K562 (cell line): ENCODE results near the gene FAM20B. TPM values are rescaled to one million over a fixed set of nuclear protein-coding genes. Genes with fewer than 3 reads are reported as not detected.

ENCODE experiments used
- CTCFL ChIP-seq: IDR thresholded peaks from 2 replicates; pipeline ENCODE4 v1.6.1; 2011; ENCODE audit warnings: borderline replicate concordance, low read depth, mild to moderate bottlenecking, moderate library complexity, low read length; ENCODE audit not compliant: insufficient read depth, poor library complexity, severe bottlenecking
- ELF4 ChIP-seq: fragments of 450-650 bp; formaldehyde crosslinking; IDR thresholded peaks from 2 replicates; pipeline ENCODE4 v1.4.0; 2022; ENCODE audit warnings: missing genetic modification characterization
- ETS1 ChIP-seq: conservative IDR thresholded peaks from 2 replicates; pipeline ENCODE4 v1.6.1; 2011; ENCODE audit warnings: low read depth, mild to moderate bottlenecking, low read length; ENCODE audit not compliant: control insufficient read depth
- HMG20B ChIP-seq: fragments of 250-450 bp; sonication (Bioruptor Pico); IDR thresholded peaks from 2 replicates; pipeline ENCODE4 v1.5.0; 2021; ENCODE audit warnings: mild to moderate bottlenecking
- HNRNPL ChIP-seq: fragments of 200-400 bp; formaldehyde crosslinking; IDR thresholded peaks from 2 replicates; pipeline ENCODE4 v1.6.1; 2017; ENCODE audit warnings: low read depth, mild to moderate bottlenecking, low read length
- JUND ChIP-seq, 2 experiments: IDR thresholded peaks; 2 replicates in 1 of 2; 3 replicates in 1 of 2; pipeline ENCODE4 v1.6.1; 2011; ENCODE audit warnings: borderline replicate concordance in 2 of 2, low read depth in 2 of 2, low read length in 2 of 2, improper control_type of control experiment in 1 of 2, missing biosample characterization in 1 of 2, missing genetic modification characterization in 1 of 2, missing genetic modification reagents in 1 of 2
- KAT7 ChIP-seq: sonication (generic); formaldehyde crosslinking; IDR thresholded peaks from 2 replicates; pipeline ENCODE4 v1.8.0; 2022; ENCODE audit warnings: missing genetic modification reagents, mild to moderate bottlenecking, borderline replicate concordance
- MXI1 ChIP-seq: IDR thresholded peaks from 2 replicates; pipeline ENCODE4 v1.6.1; 2011; ENCODE audit warnings: low read depth, mild to moderate bottlenecking, improper control_type of control experiment, low read length
- PRPF4 ChIP-seq: fragments of 200-400 bp; formaldehyde crosslinking; IDR thresholded peaks from one replicate; pipeline ENCODE4 v1.6.1; 2017; ENCODE audit warnings: low read length, low read depth, mild to moderate bottlenecking; ENCODE audit not compliant: insufficient read depth, poor library complexity, severe bottlenecking
- SMARCE1 ChIP-seq: fragments of 450-650 bp; IDR thresholded peaks from 2 replicates; pipeline ENCODE4 v1.7.1; 2016; ENCODE audit warnings: mild to moderate bottlenecking
- ZNF282 ChIP-seq: sonication (generic); formaldehyde crosslinking; IDR thresholded peaks from 2 replicates; pipeline ENCODE4 v1.8.1; 2023; ENCODE audit warnings: missing genetic modification reagents
- ZNF3 ChIP-seq: fragments of 250-450 bp; sonication (Bioruptor Pico); IDR thresholded peaks from 2 replicates; pipeline ENCODE4 v1.5.0; 2021; ENCODE audit warnings: mild to moderate bottlenecking, moderate library complexity
- ZNF589 ChIP-seq: fragments of 200-800 bp; sonication (Bioruptor generic); IDR thresholded peaks from 2 replicates; pipeline ENCODE4 v1.6.1; 2016; ENCODE audit warnings: low read depth, missing genetic modification characterization, missing compliant biosample characterization
- ZNF780A ChIP-seq: fragments of 250-450 bp; sonication (Bioruptor Pico); IDR thresholded peaks from 2 replicates; pipeline ENCODE4 v1.5.0; 2021; ENCODE audit warnings: mild to moderate bottlenecking
- polyA plus RNA-seq, 8 experiments: library from polyadenylated mRNA; depleted of rRNA in 4 of 8; stranded (reverse) in 5 of 8; unstranded in 3 of 8; fragments of >200 nt; fragmentation: Nextera tagmentation in 2 of 8; fragmentation: Illumina TruSeq in 1 of 8; extraction: Ambion mirVana in 2 of 8; extraction: Trizol in 1 of 8; gene quantifications; 2 replicates each; pipeline versions ENCODE4 v1.2.1 to v1.2.3, GENCODE V29; 2011 to 2014; ENCODE audit warnings: inconsistent platforms in 1 of 8, missing spikeins in 1 of 8
- total RNA-seq, 7 experiments: library from RNA; depleted of rRNA in 6 of 7; stranded (reverse); fragments of >200 nt in 6 of 7; fragmentation: Illumina TruSeq in 2 of 7; extraction: Trizol in 2 of 7; gene quantifications; 2 replicates each; pipeline versions ENCODE4 v1.2.1 to v1.2.3, GENCODE V29; 2011 to 2021; ENCODE audit warnings: low replicate concordance in 1 of 7
- TF ChIP-seq, protein P1 (sequence below): fragments of 250-450 bp; sonication (Bioruptor Pico); IDR thresholded peaks from 2 replicates; pipeline ENCODE4 v1.8.0; 2022; ENCODE audit warnings: inconsistent platforms
- TF ChIP-seq, protein P2 (sequence below): fragments of 250-450 bp; sonication (Bioruptor Pico); IDR thresholded peaks from 2 replicates; pipeline ENCODE4 v1.5.0; 2021; ENCODE audit warnings: mild to moderate bottlenecking, moderate library complexity

FAM20B gene
- total and polyA plus RNA-seq, 9 of the 15 experiments (the other 6 are each of a cell fraction or from before 2014, with no cell fraction given): 7.2 to 67.5 (median 42.9) TPM

GRCh38 chr1:179017383-179018326 lies 8.0 kb upstream of the FAM20B start (continued):
- no peak for TF ChIP-seq HMG20B (CRISPR knock-in tag)
- no peak for TF ChIP-seq ZNF282 (CRISPR knock-in tag)
- no peak for TF ChIP-seq ZNF780A (CRISPR knock-in tag)
- TF ChIP-seq HNRNPL: no peak
- TF ChIP-seq ZNF3 (CRISPR knock-in tag): no peak
- peak; percentile 85 for TF ChIP-seq SMARCE1
- peak; percentile 15; the same call in 1 of the 2 replicates for TF ChIP-seq MXI1
- TF ChIP-seq, protein P1, sequence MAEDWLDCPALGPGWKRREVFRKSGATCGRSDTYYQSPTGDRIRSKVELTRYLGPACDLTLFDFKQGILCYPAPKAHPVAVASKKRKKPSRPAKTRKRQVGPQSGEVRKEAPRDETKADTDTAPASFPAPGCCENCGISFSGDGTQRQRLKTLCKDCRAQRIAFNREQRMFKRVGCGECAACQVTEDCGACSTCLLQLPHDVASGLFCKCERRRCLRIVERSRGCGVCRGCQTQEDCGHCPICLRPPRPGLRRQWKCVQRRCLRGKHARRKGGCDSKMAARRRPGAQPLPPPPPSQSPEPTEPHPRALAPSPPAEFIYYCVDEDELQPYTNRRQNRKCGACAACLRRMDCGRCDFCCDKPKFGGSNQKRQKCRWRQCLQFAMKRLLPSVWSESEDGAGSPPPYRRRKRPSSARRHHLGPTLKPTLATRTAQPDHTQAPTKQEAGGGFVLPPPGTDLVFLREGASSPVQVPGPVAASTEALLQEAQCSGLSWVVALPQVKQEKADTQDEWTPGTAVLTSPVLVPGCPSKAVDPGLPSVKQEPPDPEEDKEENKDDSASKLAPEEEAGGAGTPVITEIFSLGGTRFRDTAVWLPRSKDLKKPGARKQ: no peak
- no peak for TF ChIP-seq ZNF589
- peak; percentile 93 for TF ChIP-seq JUND (IDR thresholded peaks at IDR 0.05; ENCODE audit: borderline replicate concordance, low read depth, low read length)
- peak; percentile 91; the same call in 2 of the 3 replicates for TF ChIP-seq JUND (tag; IDR thresholded peaks at IDR 0.05; ENCODE audit: borderline replicate concordance, low read depth, low read length)
- TF ChIP-seq ELF4: no peak
- TF ChIP-seq KAT7: no peak
- no peak for TF ChIP-seq PRPF4
- no peak for TF ChIP-seq ETS1
- no peak for TF ChIP-seq CTCFL
- TF ChIP-seq, protein P2, sequence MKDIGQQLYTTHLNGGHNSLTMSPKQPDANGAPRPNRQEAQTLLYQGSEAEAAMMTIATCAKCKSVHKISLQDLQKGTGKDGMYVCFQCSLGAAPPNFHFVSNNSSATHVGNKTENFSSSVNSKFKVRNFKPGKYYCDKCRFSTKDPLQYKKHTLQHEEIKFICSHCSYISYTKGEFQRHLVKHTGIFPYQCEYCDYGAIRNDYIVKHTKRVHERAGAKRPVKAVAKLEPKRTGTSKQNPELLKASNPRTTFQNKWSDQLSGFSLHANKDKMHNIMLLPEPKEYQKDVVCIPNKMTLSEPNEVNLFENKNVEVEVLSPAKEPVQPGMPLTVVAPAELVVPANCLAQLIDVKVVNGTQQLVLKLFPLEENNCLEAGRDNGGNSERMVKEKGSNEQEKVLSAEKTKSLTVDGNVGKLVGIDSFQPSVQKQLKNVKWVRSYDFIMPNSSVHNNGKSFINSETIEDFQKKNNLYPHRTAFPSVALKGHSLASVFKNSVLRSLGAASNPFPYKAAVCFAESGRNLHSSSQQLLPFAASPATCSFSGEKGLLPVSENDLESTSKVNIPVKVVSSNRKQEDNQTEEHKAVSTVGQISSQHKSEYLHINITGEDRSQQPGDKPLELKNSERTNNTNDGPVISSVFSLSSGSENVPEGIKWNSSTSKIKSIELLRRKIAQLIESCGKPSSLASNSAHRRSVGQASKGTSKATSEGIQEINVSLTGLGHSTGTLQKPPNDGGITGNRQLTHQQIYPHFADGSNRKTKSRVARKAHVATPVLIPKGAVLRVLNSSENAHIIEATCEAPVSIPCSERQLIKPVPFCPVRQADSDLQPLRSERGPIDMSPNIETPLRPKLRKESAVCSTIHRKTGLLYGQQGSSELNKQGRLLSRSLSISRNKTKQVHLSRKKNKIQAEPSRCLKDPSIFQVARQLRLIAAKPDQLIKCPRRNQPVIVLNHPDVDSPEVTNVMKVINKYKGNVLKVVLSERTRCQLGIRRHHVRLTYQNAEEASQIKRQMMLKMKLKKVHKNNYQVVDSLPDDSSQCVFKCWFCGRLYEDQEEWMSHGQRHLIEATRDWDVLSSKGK (CRISPR knock-in tag): no peak
